ENCODE data around the gene SUOX. TPM values are rescaled to one million over a fixed set of nuclear protein-coding genes. Genes with fewer than 3 reads are reported as not detected.
A peak's percentile ranks its signal among the peaks of the same experiment; 100 is the strongest.

The SUOX gene
- polyA plus RNA-seq, 1 donor from 2014 or later = 13.1 TPM

DNA sequence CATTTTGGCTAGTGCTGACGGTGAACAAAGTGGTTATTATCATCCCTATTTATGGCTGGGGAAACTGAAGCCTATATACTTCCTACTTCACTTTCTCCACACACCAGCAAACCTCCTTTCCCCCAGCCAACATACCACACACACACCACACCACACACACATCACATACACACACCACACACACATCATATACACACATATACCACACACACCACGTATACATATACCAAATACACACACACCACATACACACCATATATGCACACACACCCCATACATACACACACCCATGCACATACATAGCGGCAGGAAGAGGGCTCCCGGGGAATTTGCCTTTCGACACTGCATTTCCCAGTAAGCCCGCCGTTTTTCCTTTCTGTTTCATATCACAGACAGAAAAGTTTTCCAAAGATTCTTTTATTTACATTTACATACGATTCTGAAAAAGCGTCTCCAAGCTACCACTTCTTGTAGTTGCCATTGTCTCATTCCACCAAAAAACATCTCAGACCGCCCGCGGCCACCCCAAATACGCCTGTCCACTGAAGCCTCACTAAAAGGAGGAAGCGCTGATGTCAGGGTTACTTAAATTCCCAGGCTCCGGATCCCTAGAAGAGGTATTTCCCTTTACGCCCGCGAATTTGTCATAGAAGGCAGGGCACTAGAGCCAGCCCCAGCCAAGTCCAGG is 24.0 kb upstream of the SUOX start:
- peak; percentile 15 for TF ChIP-seq TAF1 (IDR thresholded peaks at IDR 0.05; ENCODE audit: low read depth)
- TF ChIP-seq POLR2AphosphoS5 (IDR thresholded peaks at IDR 0.05) = peak; percentile 70
- no peak for TF ChIP-seq MXI1 (conservative IDR thresholded peaks at IDR 0.05; ENCODE audit: poor library complexity, severe bottlenecking)
- no peak for TF ChIP-seq EZH2 (IDR thresholded peaks at IDR 0.05; ENCODE audit: borderline replicate concordance, insufficient read depth, low read length, poor library complexity, severe bottlenecking)
- no peak for TF ChIP-seq SMC3 (conservative IDR thresholded peaks at IDR 0.05; ENCODE audit: poor library complexity)
- no peak for TF ChIP-seq EP300 (conservative IDR thresholded peaks at IDR 0.05; ENCODE audit: poor library complexity, severe bottlenecking)
- TF ChIP-seq, protein P1, sequence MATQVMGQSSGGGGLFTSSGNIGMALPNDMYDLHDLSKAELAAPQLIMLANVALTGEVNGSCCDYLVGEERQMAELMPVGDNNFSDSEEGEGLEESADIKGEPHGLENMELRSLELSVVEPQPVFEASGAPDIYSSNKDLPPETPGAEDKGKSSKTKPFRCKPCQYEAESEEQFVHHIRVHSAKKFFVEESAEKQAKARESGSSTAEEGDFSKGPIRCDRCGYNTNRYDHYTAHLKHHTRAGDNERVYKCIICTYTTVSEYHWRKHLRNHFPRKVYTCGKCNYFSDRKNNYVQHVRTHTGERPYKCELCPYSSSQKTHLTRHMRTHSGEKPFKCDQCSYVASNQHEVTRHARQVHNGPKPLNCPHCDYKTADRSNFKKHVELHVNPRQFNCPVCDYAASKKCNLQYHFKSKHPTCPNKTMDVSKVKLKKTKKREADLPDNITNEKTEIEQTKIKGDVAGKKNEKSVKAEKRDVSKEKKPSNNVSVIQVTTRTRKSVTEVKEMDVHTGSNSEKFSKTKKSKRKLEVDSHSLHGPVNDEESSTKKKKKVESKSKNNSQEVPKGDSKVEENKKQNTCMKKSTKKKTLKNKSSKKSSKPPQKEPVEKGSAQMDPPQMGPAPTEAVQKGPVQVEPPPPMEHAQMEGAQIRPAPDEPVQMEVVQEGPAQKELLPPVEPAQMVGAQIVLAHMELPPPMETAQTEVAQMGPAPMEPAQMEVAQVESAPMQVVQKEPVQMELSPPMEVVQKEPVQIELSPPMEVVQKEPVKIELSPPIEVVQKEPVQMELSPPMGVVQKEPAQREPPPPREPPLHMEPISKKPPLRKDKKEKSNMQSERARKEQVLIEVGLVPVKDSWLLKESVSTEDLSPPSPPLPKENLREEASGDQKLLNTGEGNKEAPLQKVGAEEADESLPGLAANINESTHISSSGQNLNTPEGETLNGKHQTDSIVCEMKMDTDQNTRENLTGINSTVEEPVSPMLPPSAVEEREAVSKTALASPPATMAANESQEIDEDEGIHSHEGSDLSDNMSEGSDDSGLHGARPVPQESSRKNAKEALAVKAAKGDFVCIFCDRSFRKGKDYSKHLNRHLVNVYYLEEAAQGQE (IDR thresholded peaks at IDR 0.05; ENCODE audit: borderline replicate concordance) = peak; percentile 59
- no peak for TF ChIP-seq CTCF (IDR thresholded peaks at IDR 0.05; ENCODE audit: poor library complexity, severe bottlenecking)
- TF ChIP-seq RAD21 (conservative IDR thresholded peaks at IDR 0.05) = peak; percentile 10
- peak overlapping the region; percentile 80 for H2AFZ ChIP-seq (ENCODE audit: low read depth, low read length)
- H3K9me3 ChIP-seq (ENCODE audit: low read length) = no peaks in the 10 kb centered on the region
- no peaks in the 10 kb centered on the region for H3K36me3 ChIP-seq (ENCODE audit: insufficient read depth, low read length)
- H3K9ac ChIP-seq (ENCODE audit: low read length) = peak overlapping the region; percentile 76
- H3K4me2 ChIP-seq (ENCODE audit: low read length) = peak overlapping the region; percentile 63
- H3K4me3 ChIP-seq (ENCODE audit: low read length) = peak overlapping the region; percentile 84
- H3K9me2 ChIP-seq (ENCODE audit: insufficient read depth, low read length) = no peaks in the 10 kb centered on the region
- H4K20me1 ChIP-seq (ENCODE audit: insufficient read depth) = no peaks in the 10 kb centered on the region
- no peaks in the 10 kb centered on the region for H3F3A ChIP-seq (ENCODE audit: insufficient read depth, low read length, poor library complexity, severe bottlenecking)
- peak overlapping the region; percentile 91 for H3K27ac ChIP-seq (ENCODE audit: low read length)
- H3K79me2 ChIP-seq (replicated peaks; ENCODE audit: insufficient read depth, low read length) = peaks cover 49% of the 10 kb centered on the region
- no peaks in the 10 kb centered on the region for H3K27me3 ChIP-seq (ENCODE audit: insufficient read depth, low read depth, low read length)

DNA sequence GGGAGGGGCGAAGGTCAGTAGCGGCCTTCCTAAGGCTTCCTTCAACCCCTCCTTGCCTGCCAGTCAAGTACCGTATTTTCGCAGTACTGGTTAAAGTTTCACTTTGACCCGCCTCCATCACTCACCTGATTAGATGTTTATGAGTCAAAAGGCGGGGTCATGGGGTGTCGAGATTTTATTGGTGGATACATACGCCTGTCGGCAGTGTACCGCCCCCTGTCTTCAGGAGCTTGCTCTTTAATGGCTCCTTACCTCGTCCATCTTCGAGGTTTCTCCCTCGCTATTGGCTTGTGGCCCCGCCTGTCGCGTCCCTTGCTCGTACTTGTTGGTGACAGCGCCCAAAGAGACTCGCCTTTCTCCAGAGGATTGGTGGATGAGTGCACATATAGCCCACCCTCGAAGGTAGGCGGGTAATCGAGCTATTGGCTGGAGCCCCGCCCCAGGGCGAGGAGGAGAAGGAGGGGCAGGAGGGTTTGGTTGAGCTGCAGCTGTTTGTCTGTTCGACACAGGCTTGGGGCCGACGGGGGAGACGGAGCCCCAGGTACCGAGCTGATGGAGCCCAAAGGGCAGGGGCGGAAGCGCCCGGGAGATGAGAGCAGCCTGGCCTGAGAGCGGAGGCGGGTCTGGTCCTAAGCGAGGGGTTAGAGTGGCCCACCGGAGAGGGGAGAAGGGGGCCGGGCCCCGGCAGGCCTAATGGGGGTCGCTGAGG is 23.3 kb upstream of the SUOX start, which contains the start of gene RAB5B:
Gene RAB5B, plus strand, starts transcription at position 480 of the 709 bp plus-strand sequence. CDS start 12,883 bp downstream, outside the sequence.
- Histone ChIP-seq H3K9me2 (ENCODE audit: insufficient read depth, low read length) (no peaks in the 10 kb centered on the region), H2AFZ (ENCODE audit: low read depth, low read length) (peak within 1 kb of the TSS; percentile 80), H3K79me2 (replicated peaks; ENCODE audit: insufficient read depth, low read length) (peaks cover 54% of the 10 kb centered on the region), H3K4me3 (ENCODE audit: low read length) (peak within 1 kb of the TSS; percentile 84), H3K36me3 (ENCODE audit: insufficient read depth, low read length) (no peaks in the 10 kb centered on the region), H4K20me1 (ENCODE audit: insufficient read depth) (no peaks in the 10 kb centered on the region), H3K4me2 (ENCODE audit: low read length) (peak within 1 kb of the TSS; percentile 63), H3F3A (ENCODE audit: insufficient read depth, low read length, poor library complexity, severe bottlenecking) (no peaks in the 10 kb centered on the region), H3K27ac (ENCODE audit: low read length) (peak within 1 kb of the TSS; percentile 92), H3K9ac (ENCODE audit: low read length) (peak within 1 kb of the TSS; percentile 97), H3K27me3 (ENCODE audit: insufficient read depth, low read depth, low read length) (no peaks in the 10 kb centered on the region), H3K9me3 (ENCODE audit: low read length) (no peaks in the 10 kb centered on the region)
- peak; percentile 44 for TF ChIP-seq RAD21 (conservative IDR thresholded peaks at IDR 0.05)
- peak; percentile 89 for TF ChIP-seq TAF1 (IDR thresholded peaks at IDR 0.05; ENCODE audit: low read depth)
- no peak for TF ChIP-seq EZH2 (IDR thresholded peaks at IDR 0.05; ENCODE audit: borderline replicate concordance, insufficient read depth, low read length, poor library complexity, severe bottlenecking)
- TF ChIP-seq CTCF (IDR thresholded peaks at IDR 0.05; ENCODE audit: poor library complexity, severe bottlenecking) = peak; percentile 55
- TF ChIP-seq EP300 (conservative IDR thresholded peaks at IDR 0.05; ENCODE audit: poor library complexity, severe bottlenecking) = peak; percentile 24
- peak; percentile 61 for TF ChIP-seq MXI1 (conservative IDR thresholded peaks at IDR 0.05; ENCODE audit: poor library complexity, severe bottlenecking)
- peak; percentile 59 for TF ChIP-seq SMC3 (conservative IDR thresholded peaks at IDR 0.05; ENCODE audit: poor library complexity)
- TF ChIP-seq, protein P1 (IDR thresholded peaks at IDR 0.05; ENCODE audit: borderline replicate concordance) = peak; percentile 68
- peak; percentile 99 for TF ChIP-seq POLR2AphosphoS5 (IDR thresholded peaks at IDR 0.05)
